ENCODE measurements around the gene B3GALT4. TPM values are rescaled to one million over a fixed set of nuclear protein-coding genes. Genes with fewer than 3 reads are reported as not detected.

B3GALT4 gene
- polyA plus RNA-seq (2013, experiment 1 of 2): 0.73 TPM
- polyA plus RNA-seq (2013, experiment 2 of 2): 0.92 TPM

GRCh38 chr6:33276864-33277662, at the start of gene B3GALT4:
Gene B3GALT4 (plus strand): TSS chr6:33277123. CDS start chr6:33277420, 297 bp downstream.
- Histone ChIP-seq H2AK5ac (ENCODE audit: low read length) (peak within 1 kb of the TSS; percentile 51), H4K5ac (ENCODE audit: low read length) (no peak within 1 kb of the TSS), H2BK5ac (ENCODE audit: low read length) (peak within 1 kb of the TSS; percentile 59), H3K79me2 (ENCODE audit: control insufficient read depth, insufficient read depth, low read length) (peaks cover 32% of the 10 kb centered on the region), H3K23ac (ENCODE audit: low read length) (peak within 1 kb of the TSS; percentile 80), H3K36me3 (ENCODE audit: control insufficient read depth, insufficient read depth, low read length) (peaks cover 17% of the 10 kb centered on the region), H3K4me2 (ENCODE audit: low read length) (peak within 1 kb of the TSS; percentile 91), H2BK120ac (ENCODE audit: low read depth, low read length) (no peak within 1 kb of the TSS), H3K27me3 (ENCODE audit: insufficient read depth, low read length, poor library complexity) (no peaks in the 10 kb centered on the region), H3K79me1 (ENCODE audit: low read length) (peaks cover 8% of the 10 kb centered on the region), H3K4me1 (ENCODE audit: control insufficient read depth, low read depth, low read length) (peaks cover 6% of the 10 kb centered on the region), H3K9ac (ENCODE audit: low read length) (peak within 1 kb of the TSS; percentile 100), H3K27ac (ENCODE audit: low read depth, low read length) (peak within 1 kb of the TSS; percentile 94), H2BK15ac (replicated peaks; ENCODE audit: low read depth) (no peak within 1 kb of the TSS), H3K56ac (ENCODE audit: low read length) (peak within 1 kb of the TSS; percentile 94), H3K18ac (ENCODE audit: low read length) (peak within 1 kb of the TSS; percentile 52), H3K4me3 (ENCODE audit: low read length) (peak within 1 kb of the TSS; percentile 46), H3K4ac (ENCODE audit: low read depth, low read length) (peak within 1 kb of the TSS; percentile 28), H4K8ac (ENCODE audit: low read depth, low read length) (no peak within 1 kb of the TSS)
- WGBS (ENCODE audit: extremely low coverage, insufficient coverage, low lambda C conversion rate): no CpG with 5 or more reads among the region's 80 CpGs
- DNase-seq: peak; percentile 97

- Histone ChIP-seq H3K4me1 (ENCODE audit: control insufficient read depth, low read depth, low read length) (no peaks in the 10 kb centered on the region), H3K27ac (ENCODE audit: low read depth, low read length) (no peak overlapping the region), H3K4me3 (ENCODE audit: low read length) (no peak overlapping the region), H3K79me1 (ENCODE audit: low read length) (no peaks in the 10 kb centered on the region), H2AK5ac (ENCODE audit: low read length) (no peak overlapping the region), H4K5ac (ENCODE audit: low read length) (no peak overlapping the region), H3K18ac (ENCODE audit: low read length) (no peak overlapping the region), H4K8ac (ENCODE audit: low read depth, low read length) (no peak overlapping the region), H3K4me2 (ENCODE audit: low read length) (no peak overlapping the region), H2BK120ac (ENCODE audit: low read depth, low read length) (no peak overlapping the region), H3K4ac (ENCODE audit: low read depth, low read length) (no peak overlapping the region), H3K23ac (ENCODE audit: low read length) (no peak overlapping the region), H3K56ac (ENCODE audit: low read length) (peak overlapping the region; percentile 5), H3K27me3 (ENCODE audit: insufficient read depth, low read length, poor library complexity) (no peaks in the 10 kb centered on the region), H2BK5ac (ENCODE audit: low read length) (no peak overlapping the region), H2BK15ac (replicated peaks; ENCODE audit: low read depth) (no peak overlapping the region), H3K9ac (ENCODE audit: low read length) (no peak overlapping the region), H3K79me2 (ENCODE audit: control insufficient read depth, insufficient read depth, low read length) (no peaks in the 10 kb centered on the region), H3K36me3 (ENCODE audit: control insufficient read depth, insufficient read depth, low read length) (no peaks in the 10 kb centered on the region)
- WGBS (ENCODE audit: extremely low coverage, insufficient coverage, low lambda C conversion rate): no CpG with 5 or more reads among the region's 6 CpGs
- DNase-seq: peak; percentile 12
These were observed 41.7 kb upstream of the B3GALT4 start for GRCh38 chr6:33235221-33235634.

- Histone ChIP-seq H4K5ac (ENCODE audit: low read length) (no peak overlapping the region), H3K9ac (ENCODE audit: low read length) (no peak overlapping the region), H3K18ac (ENCODE audit: low read length) (no peak overlapping the region), H3K27ac (ENCODE audit: low read depth, low read length) (no peak overlapping the region), H3K56ac (ENCODE audit: low read length) (no peak overlapping the region), H3K4me3 (ENCODE audit: low read length) (no peak overlapping the region), H3K4me1 (ENCODE audit: control insufficient read depth, low read depth, low read length) (no peaks in the 10 kb centered on the region), H3K36me3 (ENCODE audit: control insufficient read depth, insufficient read depth, low read length) (no peaks in the 10 kb centered on the region), H2BK15ac (replicated peaks; ENCODE audit: low read depth) (no peak overlapping the region), H2AK5ac (ENCODE audit: low read length) (no peak overlapping the region), H3K79me1 (ENCODE audit: low read length) (no peaks in the 10 kb centered on the region), H3K4ac (ENCODE audit: low read depth, low read length) (no peak overlapping the region), H3K4me2 (ENCODE audit: low read length) (no peak overlapping the region), H3K79me2 (ENCODE audit: control insufficient read depth, insufficient read depth, low read length) (no peaks in the 10 kb centered on the region), H3K27me3 (ENCODE audit: insufficient read depth, low read length, poor library complexity) (no peaks in the 10 kb centered on the region), H2BK5ac (ENCODE audit: low read length) (no peak overlapping the region), H3K23ac (ENCODE audit: low read length) (no peak overlapping the region), H4K8ac (ENCODE audit: low read depth, low read length) (no peak overlapping the region), H2BK120ac (ENCODE audit: low read depth, low read length) (no peak overlapping the region)
- DNase-seq: no peak
These were observed 40.6 kb upstream of the B3GALT4 start for GRCh38 chr6:33236328-33236727.

- no peak overlapping the region for H3K18ac ChIP-seq (ENCODE audit: low read length)
- no peak overlapping the region for H4K5ac ChIP-seq (ENCODE audit: low read length)
- H4K8ac ChIP-seq (ENCODE audit: low read depth, low read length): no peak overlapping the region
- H3K23ac ChIP-seq (ENCODE audit: low read length): no peak overlapping the region
- no peak overlapping the region for H3K4ac ChIP-seq (ENCODE audit: low read depth, low read length)
- H3K27ac ChIP-seq (ENCODE audit: low read depth, low read length): no peak overlapping the region
- H2BK15ac ChIP-seq (replicated peaks; ENCODE audit: low read depth): no peak overlapping the region
- H3K9ac ChIP-seq (ENCODE audit: low read length): no peak overlapping the region
- no peaks in the 10 kb centered on the region for H3K36me3 ChIP-seq (ENCODE audit: control insufficient read depth, insufficient read depth, low read length)
- H3K56ac ChIP-seq (ENCODE audit: low read length): no peak overlapping the region
- no peak overlapping the region for H2BK120ac ChIP-seq (ENCODE audit: low read depth, low read length)
- H3K4me3 ChIP-seq (ENCODE audit: low read length): no peak overlapping the region
- H2BK5ac ChIP-seq (ENCODE audit: low read length): no peak overlapping the region
- H2AK5ac ChIP-seq (ENCODE audit: low read length): no peak overlapping the region
- no peaks in the 10 kb centered on the region for H3K79me2 ChIP-seq (ENCODE audit: control insufficient read depth, insufficient read depth, low read length)
- no peak for DNase-seq
- no CpG with 5 or more reads among the region's 6 CpGs for WGBS (ENCODE audit: extremely low coverage, insufficient coverage, low lambda C conversion rate)
- H3K79me1 ChIP-seq (ENCODE audit: low read length): no peaks in the 10 kb centered on the region
- no peaks in the 10 kb centered on the region for H3K27me3 ChIP-seq (ENCODE audit: insufficient read depth, low read length, poor library complexity)
- no peak overlapping the region for H3K4me2 ChIP-seq (ENCODE audit: low read length)
- H3K4me1 ChIP-seq (ENCODE audit: control insufficient read depth, low read depth, low read length): no peaks in the 10 kb centered on the region
These were observed 40.1 kb upstream of the B3GALT4 start for GRCh38 chr6:33236852-33237251.

GRCh38 chr6:33237741-33238140, 39.2 kb upstream of the B3GALT4 start:
- Histone ChIP-seq H2BK15ac (replicated peaks; ENCODE audit: low read depth) (no peak overlapping the region), H3K27me3 (ENCODE audit: insufficient read depth, low read length, poor library complexity) (no peaks in the 10 kb centered on the region)
- no CpG with 5 or more reads among the region's 2 CpGs for WGBS (ENCODE audit: extremely low coverage, insufficient coverage, low lambda C conversion rate)

More at GRCh38 chr6:33237741-33238140, 39.2 kb upstream of the B3GALT4 start:
- H3K18ac ChIP-seq (ENCODE audit: low read length): no peak overlapping the region
- no peak overlapping the region for H2BK120ac ChIP-seq (ENCODE audit: low read depth, low read length)
- no peak overlapping the region for H3K4me2 ChIP-seq (ENCODE audit: low read length)
- H3K4ac ChIP-seq (ENCODE audit: low read depth, low read length): no peak overlapping the region
- no peak overlapping the region for H4K8ac ChIP-seq (ENCODE audit: low read depth, low read length)
- H2AK5ac ChIP-seq (ENCODE audit: low read length): no peak overlapping the region
- no peak overlapping the region for H4K5ac ChIP-seq (ENCODE audit: low read length)
- H3K4me3 ChIP-seq (ENCODE audit: low read length): no peak overlapping the region
- H3K79me2 ChIP-seq (ENCODE audit: control insufficient read depth, insufficient read depth, low read length): no peaks in the 10 kb centered on the region
- DNase-seq: no peak
- no peak overlapping the region for H2BK5ac ChIP-seq (ENCODE audit: low read length)
- no peak overlapping the region for H3K9ac ChIP-seq (ENCODE audit: low read length)
- no peaks in the 10 kb centered on the region for H3K4me1 ChIP-seq (ENCODE audit: control insufficient read depth, low read depth, low read length)
- H3K56ac ChIP-seq (ENCODE audit: low read length): no peak overlapping the region
- H3K23ac ChIP-seq (ENCODE audit: low read length): no peak overlapping the region
- no peaks in the 10 kb centered on the region for H3K36me3 ChIP-seq (ENCODE audit: control insufficient read depth, insufficient read depth, low read length)
- H3K79me1 ChIP-seq (ENCODE audit: low read length): no peaks in the 10 kb centered on the region
- no peak overlapping the region for H3K27ac ChIP-seq (ENCODE audit: low read depth, low read length)

All from mesendoderm (in vitro differentiated cells).